ENCODE measurements around the gene CDH4.

CDH4 gene

DNA sequence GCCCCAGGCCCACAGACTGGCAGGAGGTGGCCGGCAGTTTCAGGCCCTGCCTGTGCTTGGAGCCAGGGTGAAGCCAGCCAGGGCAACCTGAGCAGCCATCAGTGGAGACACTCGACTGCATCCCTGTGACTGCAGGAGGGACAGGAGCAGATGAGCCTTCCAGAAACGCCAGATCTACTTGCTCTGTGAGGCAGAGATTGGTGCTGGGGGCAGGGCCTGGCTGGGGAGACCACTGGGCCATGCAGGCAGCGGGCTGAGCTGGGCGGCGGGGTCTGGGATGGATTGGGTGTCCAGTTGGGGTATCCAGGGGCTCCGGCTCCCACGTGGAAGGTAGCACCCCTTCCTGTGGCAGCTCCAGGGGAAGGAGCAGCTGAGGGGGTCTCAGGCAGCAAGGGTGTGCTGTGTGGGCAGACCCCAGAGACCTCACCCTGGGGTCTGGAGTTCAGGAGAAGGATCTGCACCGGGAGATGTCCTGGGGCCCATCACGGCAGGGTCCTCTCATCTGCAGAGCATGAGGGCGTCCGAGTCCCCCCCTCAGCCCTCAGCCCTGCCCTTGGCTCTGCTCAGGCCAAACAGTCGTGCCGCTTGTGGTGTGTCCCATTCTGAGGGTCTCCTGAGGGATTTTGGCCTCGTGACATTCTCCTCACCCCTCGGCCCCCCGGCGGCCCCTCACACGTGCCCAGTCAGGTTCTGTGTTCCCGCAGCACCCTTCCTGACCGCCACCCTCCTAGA lies 478.7 kb downstream of the CDH4 start:
- no peak for DNase-seq

GRCh38 chr20:61731363-61732181 lies 479.5 kb downstream of the CDH4 start:
- DNase-seq, result no peak

DNA sequence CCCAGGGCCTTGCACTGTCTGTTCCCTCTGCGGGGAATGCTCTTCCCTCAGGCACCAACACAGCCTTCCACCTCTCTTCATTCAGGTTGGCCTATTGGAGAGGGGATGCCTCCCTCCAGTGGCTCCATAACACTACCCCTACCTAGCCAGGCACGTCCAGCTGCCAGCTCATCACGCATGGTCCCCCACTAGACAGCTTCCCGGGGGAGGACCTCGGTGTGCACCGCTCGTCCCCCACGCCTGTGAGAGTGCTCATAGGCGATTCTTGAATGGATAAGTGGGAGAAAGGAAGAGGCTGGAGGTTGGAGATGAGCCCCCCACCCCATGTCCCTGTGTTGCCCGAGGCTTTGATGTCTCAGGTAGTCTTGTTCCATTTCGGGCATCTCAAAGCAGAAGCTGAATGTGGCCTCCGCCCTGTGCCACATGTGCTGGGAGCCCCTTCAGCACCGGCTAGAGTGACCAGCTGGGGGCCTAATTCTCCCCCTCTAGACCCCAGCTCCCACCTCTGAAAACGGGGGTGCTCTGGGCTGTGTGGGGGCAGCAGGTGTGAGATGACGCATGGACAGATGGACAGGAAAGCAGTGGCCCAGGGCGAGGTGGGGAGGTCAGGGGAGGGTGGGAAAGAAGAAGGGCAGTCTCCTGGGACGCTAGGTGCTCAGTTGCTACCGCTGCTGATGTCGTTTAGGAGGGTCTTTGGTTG lies 480.6 kb downstream of the CDH4 start:
- no peak for DNase-seq

GRCh38 chr20:61733216-61733615 lies 481.2 kb downstream of the CDH4 start:
- no peak for DNase-seq

GRCh38 chr20:61733891-61734732 lies 482.1 kb downstream of the CDH4 start:
- no peak for DNase-seq

DNA sequence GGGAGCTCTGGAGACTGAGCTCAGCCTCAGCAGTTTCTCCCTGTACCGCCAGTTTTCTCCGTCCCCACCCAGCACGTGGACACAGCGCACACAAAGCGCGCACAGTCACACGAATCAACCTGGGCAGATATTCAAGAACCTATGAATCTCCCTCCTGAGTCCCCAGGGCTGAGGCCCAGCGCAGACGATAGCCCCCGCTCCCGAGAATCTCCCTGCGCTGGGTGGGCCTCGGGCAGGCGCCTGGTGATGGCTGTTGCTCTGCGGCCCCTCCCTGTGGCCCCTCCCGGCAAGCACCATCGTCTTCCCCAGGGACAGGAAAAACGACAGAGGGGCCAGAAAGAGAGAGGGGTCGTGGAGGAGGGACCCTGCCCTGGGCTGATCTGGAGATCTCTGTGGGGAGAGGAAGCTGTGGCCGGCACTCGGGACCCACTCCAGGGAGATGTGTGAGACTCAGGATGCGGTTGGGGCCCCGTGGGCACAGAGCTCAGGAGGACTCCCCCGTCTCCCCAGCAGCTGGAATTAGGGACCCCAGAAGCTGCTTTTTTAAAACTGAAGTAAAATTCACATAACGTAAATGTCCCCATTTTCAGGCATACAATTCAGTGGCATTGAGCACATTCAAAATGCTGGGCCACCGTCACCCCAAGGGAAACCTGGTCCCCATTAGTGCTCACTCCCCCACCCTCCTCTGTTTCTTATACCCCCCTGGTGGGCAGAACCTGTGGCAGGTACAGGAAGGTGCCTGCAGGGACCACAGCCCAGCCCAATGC lies 482.9 kb downstream of the CDH4 start:
- no peak for DNase-seq

DNA sequence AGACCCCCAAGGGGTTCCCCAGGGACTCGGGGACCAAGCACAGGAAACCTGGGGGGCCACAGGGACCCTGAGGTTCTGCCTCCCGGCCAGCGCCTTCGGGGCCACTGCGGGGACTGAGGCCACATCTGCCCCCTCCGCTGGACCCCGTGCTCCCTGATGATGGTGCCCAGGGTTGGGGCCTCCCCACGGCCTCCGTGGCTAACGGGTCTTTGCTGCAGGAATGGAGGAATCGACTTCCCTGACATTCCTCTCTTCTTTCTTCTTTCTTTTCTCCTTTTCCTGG lies 483.4 kb downstream of the CDH4 start:
- DNase-seq, result no peak

DNA sequence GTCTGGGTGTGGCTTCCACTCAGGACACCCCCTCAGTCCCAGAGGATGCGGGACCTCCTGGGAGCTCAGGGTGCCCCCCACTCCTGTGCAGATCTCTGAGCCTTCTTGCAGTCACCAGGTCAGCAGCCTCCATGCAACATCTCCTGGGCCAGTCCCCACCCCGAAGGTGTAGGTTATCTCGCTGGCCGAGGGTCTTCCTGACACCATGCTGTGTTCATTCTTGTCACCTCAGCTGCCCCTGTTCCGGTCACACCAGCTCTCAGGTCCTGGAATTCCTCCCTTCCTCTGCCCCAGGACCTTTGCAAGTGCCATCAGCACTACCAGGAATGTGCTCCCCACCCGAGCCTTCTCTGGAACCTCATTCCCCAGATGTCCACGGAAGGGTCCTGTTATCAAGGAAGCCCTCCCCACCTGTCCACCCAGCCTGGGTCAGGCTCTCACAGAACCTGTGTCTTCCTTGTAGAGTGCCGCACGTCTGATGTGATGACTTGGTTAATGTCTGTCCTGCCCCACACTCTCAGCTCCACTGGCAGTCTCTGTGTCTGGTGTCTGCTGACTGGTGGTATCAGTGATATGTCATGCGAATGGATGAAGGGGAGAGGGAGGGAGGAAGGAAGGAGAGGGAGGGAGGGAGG lies 484.1 kb downstream of the CDH4 start:
- no peak for DNase-seq

DNA sequence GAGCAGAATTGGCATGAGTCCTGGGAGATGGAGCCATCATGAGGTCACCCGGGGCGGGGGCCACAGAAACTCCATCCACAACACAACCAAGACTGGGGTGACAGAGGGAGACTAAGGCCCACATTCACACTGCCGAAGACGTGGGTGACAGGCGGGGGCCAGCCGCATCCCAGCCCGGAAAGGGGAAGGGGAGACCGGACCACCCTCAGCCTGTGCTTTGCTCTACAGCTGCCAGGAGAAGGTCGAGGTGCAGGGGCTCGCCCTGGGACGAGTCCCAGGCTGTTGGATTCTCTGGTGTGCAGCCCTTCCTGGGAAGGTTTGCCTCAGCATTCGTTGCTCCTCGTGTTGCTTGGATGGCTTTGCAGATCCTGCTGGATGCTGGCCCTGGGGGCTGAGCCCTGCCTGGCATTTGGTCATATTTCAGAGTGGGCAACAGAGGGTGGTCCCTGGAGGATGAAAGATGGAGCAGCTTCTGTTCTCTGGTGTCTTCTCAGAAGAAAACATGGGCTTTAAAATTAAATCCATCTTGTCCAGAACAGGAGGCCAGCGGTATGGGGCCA lies 484.8 kb downstream of the CDH4 start:
- DNase-seq, result no peak

GRCh38 chr20:61737346-61737745 lies 485.3 kb downstream of the CDH4 start:
- no peak for DNase-seq

DNA sequence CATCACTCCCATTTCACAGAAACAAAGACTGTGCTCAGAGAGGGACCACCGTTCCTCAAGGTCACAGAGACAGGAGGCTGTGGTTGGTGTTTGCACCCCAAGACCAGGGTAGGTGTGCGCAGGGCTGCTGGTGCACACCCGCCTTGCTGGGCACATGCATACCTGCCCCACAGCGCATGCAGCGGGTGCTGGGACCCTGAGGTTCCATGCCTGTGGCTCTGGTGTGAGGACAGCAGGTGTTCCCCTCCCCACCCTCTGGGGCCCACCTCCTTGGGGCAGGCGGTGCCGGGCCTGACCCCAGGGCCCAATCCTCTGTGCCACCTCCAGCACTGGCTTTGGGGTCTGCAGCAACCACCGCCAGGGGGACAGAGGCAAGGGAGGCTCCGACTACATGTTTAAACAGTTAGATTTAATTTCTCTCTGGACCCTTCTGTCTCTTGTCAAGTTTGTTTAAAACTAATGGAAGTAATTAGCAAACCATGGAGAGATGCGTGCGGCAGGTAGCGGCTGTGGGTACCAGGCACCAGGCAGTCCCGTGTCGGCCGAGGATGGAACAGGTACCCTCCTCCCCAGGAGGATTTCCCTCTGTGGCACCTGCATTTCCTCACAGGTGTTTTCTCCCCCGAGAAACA lies 485.9 kb downstream of the CDH4 start:
- DNase-seq, result no peak

DNA sequence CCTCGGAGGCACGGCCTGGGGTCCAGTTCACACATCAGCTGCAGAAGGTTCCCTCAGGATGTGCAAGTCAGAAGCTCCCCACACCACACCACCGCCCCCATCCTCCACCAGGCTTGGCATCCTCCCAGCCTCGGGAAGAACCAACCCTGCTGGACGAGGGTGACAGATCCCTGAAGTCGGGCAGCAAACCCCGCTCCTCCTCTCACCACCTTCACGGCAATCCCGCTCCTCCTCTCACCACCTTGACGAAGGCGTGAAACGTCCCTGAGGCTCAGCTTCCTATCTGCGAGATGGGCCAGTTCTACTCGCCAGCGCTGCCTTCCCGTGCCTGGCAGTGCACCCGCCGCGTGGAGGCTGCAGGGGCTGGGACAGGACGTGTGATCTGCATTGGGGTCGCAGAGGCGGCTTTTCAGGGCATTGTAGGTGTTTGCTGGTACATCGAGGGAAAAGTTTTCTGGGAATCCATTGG lies 486.6 kb downstream of the CDH4 start:
- DNase-seq, result no peak

- no peak for DNase-seq
Observed at GRCh38 chr20:61739086-61739831, 487.2 kb downstream of the CDH4 start.

DNA sequence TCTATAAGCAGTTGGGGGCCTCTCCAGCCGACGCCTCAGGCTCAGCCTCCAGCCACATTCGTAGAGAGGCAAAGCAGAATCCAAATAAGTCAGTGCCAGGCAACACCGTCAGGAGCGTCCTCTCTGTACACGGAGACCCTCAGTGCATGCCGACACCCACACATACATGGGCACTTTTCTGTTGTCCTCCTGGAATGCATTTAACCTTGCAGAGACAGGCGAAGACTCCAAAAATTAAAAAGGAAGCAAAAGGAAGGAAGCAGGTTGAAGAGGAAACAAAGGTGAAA lies 487.7 kb downstream of the CDH4 start:
- no peak for DNase-seq

GRCh38 chr20:61742097-61742825 lies 490.2 kb downstream of the CDH4 start:
- DNase-seq, result no peak

GRCh38 chr20:61743606-61744005 lies 491.5 kb downstream of the CDH4 start:
- DNase-seq, result no peak

GRCh38 chr20:61744691-61745396 lies 492.8 kb downstream of the CDH4 start:
- DNase-seq, result no peak

GRCh38 chr20:61745397-61746146 lies 493.5 kb downstream of the CDH4 start:
- DNase-seq, result no peak

Measured in T-helper 9 cell (primary cell).